ENCODE data around the gene MS4A3.
"Not testable (repeated sequence)": the region's sequence is repeated elsewhere in the genome, so short reads cannot be mapped to it uniquely, and the experiment has no call there.

MS4A3 gene

GRCh38 chr11:60095477-60096120 is 39.1 kb downstream of the MS4A3 start:
- no peak for DNase-seq (ENCODE audit: low read depth in 3 of 3)

- no peak for DNase-seq (ENCODE audit: low read depth in 3 of 3)
These were observed 40.7 kb downstream of the MS4A3 start for GRCh38 chr11:60097189-60097588.

DNA sequence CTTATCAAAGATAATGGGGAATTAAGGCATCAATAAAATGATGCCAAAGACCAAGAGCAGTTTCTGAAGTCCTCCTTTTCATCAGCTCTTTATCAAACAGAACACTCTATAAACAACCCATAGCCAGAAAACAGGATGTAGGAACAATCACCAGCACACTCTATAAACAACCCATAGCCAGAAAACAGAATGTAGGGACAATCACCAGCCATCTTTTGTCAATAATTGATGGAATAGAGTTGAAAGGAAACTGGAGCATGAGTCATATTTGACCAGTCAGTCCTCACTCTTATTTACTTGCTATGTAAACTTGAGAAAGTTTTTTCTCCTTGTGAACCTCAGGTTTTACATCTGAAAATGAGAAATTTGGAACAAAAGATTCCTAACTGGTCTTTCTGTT is 42.0 kb downstream of the MS4A3 start:
- DNase-seq (ENCODE audit: low read depth in 3 of 3) = no peak

GRCh38 chr11:60100516-60100915 is 44.1 kb downstream of the MS4A3 start:
- no peak for DNase-seq (ENCODE audit: low read depth in 3 of 3)

DNA sequence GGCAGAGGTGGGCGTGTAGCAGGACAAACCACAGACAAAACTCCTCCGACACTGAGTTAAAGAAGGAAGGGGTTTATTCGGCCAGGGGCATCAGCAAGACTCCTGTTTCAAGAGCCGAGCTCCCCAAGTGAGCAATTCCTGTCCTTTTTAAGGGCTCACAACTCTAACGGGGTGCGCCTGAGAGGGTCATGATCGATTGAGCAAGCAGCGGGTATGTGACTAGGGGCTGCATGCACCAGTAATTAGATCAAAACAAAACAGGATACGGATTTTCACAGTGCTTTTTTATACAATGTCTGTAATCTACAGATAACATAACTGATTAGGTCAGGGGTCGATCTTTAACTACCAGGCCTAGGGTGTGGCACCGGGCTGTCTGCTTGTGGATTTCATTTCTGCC is 44.9 kb downstream of the MS4A3 start:
- DNase-seq (ENCODE audit: low read depth in 3 of 3) = not testable (repeated sequence)

DNA sequence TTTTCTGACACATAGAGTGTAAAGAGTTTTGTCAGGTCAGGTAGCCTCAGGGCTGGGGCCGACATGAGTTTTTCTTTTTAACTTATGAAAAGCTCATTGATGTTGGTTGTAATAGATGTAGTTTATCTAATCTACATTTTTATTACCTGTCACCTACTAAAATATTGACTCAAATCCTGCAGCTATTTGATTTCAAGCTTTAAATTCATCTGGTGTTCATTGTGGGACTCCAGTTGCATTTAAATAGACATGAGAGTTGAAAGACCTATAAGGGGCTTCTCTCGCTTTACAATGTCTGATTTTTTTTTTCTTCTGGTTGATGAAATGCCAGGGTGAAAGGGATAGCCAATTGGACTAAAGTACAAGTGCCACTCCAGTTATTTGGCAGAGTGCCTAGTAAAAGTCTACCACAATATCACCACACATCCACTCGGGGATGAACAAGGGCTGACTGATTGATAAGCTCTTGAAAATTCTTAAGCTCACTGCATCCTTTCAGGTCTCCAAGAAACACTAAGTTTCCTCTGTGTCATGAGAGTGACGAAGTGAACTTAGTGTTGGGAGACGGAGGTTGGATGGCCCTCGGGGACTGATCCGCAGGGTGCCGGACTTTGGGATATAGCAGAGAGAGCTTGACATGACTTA is 48.1 kb downstream of the MS4A3 start:
- not testable (repeated sequence) for DNase-seq (ENCODE audit: low read depth in 3 of 3)

DNA sequence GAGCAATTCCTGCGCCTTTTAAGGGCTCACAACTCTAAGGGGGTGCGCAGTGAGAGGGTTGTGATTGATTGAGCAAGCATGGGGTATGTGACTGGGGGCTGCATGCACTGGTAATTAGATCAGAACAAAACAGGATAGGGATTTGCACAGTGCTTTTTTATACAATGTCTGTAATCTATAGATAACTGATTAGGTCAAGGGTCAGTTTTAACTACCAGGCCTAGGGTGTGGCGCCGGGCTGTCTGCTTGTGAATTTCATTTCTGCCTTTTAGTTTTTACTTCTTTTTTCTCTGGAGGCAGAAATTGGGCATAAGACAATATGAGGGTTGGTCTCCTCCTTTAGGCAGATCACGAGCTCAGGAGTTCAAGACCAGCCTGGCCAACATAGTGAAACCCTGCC is 52.2 kb downstream of the MS4A3 start:
- DNase-seq (ENCODE audit: low read depth in 3 of 3) = not testable (repeated sequence)

DNA sequence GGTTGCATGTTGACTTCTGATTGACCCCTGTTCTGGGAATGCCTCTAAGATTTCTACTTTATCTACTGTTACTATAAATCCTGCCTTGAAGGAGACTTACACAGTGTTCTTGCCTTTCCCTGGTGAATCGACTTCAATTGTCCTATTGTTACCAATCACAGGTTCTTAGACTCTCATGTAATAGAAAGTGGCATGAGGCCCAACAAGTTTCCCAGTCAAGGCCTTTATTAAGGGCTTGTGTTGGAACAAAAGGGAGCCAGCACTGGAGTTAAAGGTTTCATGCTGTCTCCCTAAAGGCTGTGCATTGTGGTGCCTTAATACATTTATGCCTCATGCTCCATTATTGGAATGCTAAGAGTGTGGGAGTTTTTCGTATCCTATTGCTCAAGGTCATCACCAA is 55.3 kb downstream of the MS4A3 start:
- DNase-seq (ENCODE audit: low read depth in 3 of 3) = no peak

DNA sequence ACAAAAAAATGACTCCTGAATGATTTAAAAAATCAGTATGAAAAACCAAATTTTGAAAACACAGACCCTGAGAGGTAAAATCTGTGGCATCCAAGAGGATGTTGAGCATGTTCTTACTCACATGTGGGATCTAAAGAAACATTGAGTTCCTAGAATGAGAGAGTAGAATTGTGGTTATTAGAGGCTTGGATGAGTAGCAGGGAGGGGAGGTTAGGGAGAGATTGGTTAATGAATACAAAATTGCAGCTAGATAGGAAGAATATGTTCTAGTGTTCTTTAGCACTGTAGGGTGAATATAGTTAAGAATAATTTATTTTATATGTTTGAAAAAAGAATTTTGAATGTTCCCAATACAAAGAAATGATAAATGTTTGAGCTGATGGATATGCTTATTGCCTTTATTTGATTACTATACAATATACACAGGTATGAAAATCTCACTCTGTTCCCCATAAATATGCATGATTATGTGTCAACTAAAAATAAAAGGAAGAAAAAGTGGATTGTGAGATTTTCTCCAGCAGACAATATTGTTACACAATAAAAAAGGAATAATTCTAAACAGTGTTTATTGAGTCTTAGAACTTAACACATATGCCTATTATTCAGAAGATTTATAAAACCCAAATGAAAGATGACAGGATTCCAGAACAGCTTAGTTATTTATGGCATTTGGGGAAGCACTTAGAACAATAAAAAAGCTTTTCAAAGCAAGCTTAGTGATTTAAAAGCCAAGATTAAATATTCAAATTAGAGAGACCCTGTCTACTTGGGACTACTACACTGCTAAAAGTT is 60.7 kb downstream of the MS4A3 start:
- no peak for DNase-seq (ENCODE audit: low read depth in 3 of 3)

DNA sequence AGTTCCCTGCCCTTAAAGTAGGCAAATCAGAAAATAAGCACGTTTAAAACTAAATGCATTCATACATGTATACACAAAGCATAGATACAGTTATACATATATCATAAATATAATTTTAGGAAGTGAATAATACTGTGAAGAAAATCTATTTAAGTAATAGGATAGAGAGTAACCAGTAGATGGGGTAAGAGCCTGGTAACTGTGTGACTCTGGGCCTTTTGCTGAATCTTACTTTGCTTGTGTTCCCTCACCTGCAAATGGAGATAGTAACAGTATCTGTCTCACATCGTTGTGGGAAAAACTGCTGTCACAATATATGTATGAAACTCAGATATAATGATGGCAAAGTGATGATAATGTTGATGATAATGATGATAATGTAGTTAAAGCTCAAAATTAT is 61.9 kb downstream of the MS4A3 start:
- no peak for DNase-seq (ENCODE audit: low read depth in 3 of 3)

- no peak for DNase-seq (ENCODE audit: low read depth in 3 of 3)
These were observed 63.2 kb downstream of the MS4A3 start for GRCh38 chr11:60119710-60120109.
